SU-DHL-6 (cell line): ENCODE measurements around the gene PFDN1.

Experiments used
- CTCF ChIP-seq: fragments of 200-600 bp; sonication (generic); IDR thresholded peaks from one replicate; pipeline ENCODE4 v1.5.1; 2017; ENCODE audit warnings: antibody characterized with exemption, mild to moderate bottlenecking, low read length, moderate library complexity; ENCODE audit not compliant: insufficient read depth, poor library complexity, severe bottlenecking
- EZH2phosphoT487 ChIP-seq: fragments of 200-600 bp; sonication (generic), shearing (Covaris generic); conservative IDR thresholded peaks from 2 replicates; pipeline ENCODE4 v1.6.1; 2018; ENCODE audit warnings: mild to moderate bottlenecking, antibody characterized with exemption, low read length, moderate library complexity, mixed read lengths

- no peak for TF ChIP-seq EZH2phosphoT487
- TF ChIP-seq CTCF: no peak
These were observed 60.8 kb downstream of the PFDN1 start for GRCh38 chr5:140242099-140242498.
